ENCODE results near the gene GPC6. TPM values are rescaled to one million over a fixed set of nuclear protein-coding genes. Genes with fewer than 3 reads are reported as not detected.
A peak's percentile ranks its signal among the peaks of the same experiment; 100 is the strongest.

Gene GPC6
- total and polyA plus RNA-seq, 10 donors, result 0.22 to 9.3 (median 4.5) TPM

- intact Hi-C loops (cut with DNase I; ENCODE audit: low total_unique reads), result no loop called here
Observed at GRCh38 chr13:94313321-94313910, 1086.8 kb downstream of the GPC6 start.

GRCh38 chr13:94313926-94314325 lies 1087.3 kb downstream of the GPC6 start:
- intact Hi-C loops (cut with DNase I; ENCODE audit: low total_unique reads), result no loop called here

More at GRCh38 chr13:94313321-94313910, 1086.8 kb downstream of the GPC6 start:
- Histone ChIP-seq H3K27me3 (replicated peaks in 1 of 7) (no peaks in the 10 kb centered on the region), H3K36me3 (no peaks in the 10 kb centered on the region), H3K9me3 (no peaks in the 10 kb centered on the region), H3K27ac (peak overlapping the region in 3 of 8 donors; percentile 43 to 67 (median 65)), H3K4me1 (peaks cover 0 to 37% (median 13%) of the 10 kb centered on the region in 6 donors), H3K4me3 (no peak overlapping the region)
- WGBS, 5 donors, result 83 to 88% (median 87%) methylated on average over 3 of the region's 3 CpGs
- DNase-seq, result no peak
- TF ChIP-seq CTCF (IDR thresholded peaks at IDR 0.05 in 8 of 11, conservative IDR thresholded peaks at IDR 0.05 in 3 of 11), result no peak
- TF ChIP-seq POLR2AphosphoS5 (IDR thresholded peaks at IDR 0.05), result no peak
- no peak for TF ChIP-seq POLR2A (IDR thresholded peaks at IDR 0.05)

GRCh38 chr13:94315188-94315587 lies 1088.6 kb downstream of the GPC6 start:
- no peak for DNase-seq
- no peaks in the 10 kb centered on the region for H3K36me3 ChIP-seq
- WGBS, 5 donors, result 78 to 100% (median 88%) methylated on average over 1 of the region's 1 CpG
- peaks cover 0 to 37% (median 13%) of the 10 kb centered on the region in 6 donors for H3K4me1 ChIP-seq
- intact Hi-C loops (cut with DNase I; ENCODE audit: low total_unique reads), result no loop called here
- TF ChIP-seq CTCF (IDR thresholded peaks at IDR 0.05 in 8 of 11, conservative IDR thresholded peaks at IDR 0.05 in 3 of 11) (no peak), POLR2A (IDR thresholded peaks at IDR 0.05) (no peak), POLR2AphosphoS5 (IDR thresholded peaks at IDR 0.05) (no peak)
- no peak overlapping the region for H3K27ac ChIP-seq
- H3K4me3 ChIP-seq, result no peak overlapping the region
- H3K9me3 ChIP-seq, result no peaks in the 10 kb centered on the region
- no peaks in the 10 kb centered on the region for H3K27me3 ChIP-seq (replicated peaks in 1 of 7)

More at GRCh38 chr13:94313926-94314325, 1087.3 kb downstream of the GPC6 start:
- TF ChIP-seq POLR2A (IDR thresholded peaks at IDR 0.05) (no peak), POLR2AphosphoS5 (IDR thresholded peaks at IDR 0.05) (no peak), CTCF (IDR thresholded peaks at IDR 0.05 in 8 of 11, conservative IDR thresholded peaks at IDR 0.05 in 3 of 11) (no peak)
- Histone ChIP-seq H3K4me1 (peaks cover 0 to 37% (median 13%) of the 10 kb centered on the region in 6 donors), H3K36me3 (no peaks in the 10 kb centered on the region), H3K9me3 (no peaks in the 10 kb centered on the region), H3K27ac (no peak overlapping the region), H3K27me3 (replicated peaks in 1 of 7) (no peaks in the 10 kb centered on the region), H3K4me3 (no peak overlapping the region)
- 77 to 99% (median 87%) methylated on average over 3 of the region's 3 CpGs for WGBS, 5 donors
- DNase-seq, result no peak

GRCh38 chr13:94317063-94317491 lies 1090.5 kb downstream of the GPC6 start:
- 24 to 42% (median 37%) methylated on average over 2 of the region's 2 CpGs for WGBS, 5 donors
- TF ChIP-seq POLR2AphosphoS5 (IDR thresholded peaks at IDR 0.05), result no peak
- TF ChIP-seq CTCF (IDR thresholded peaks at IDR 0.05 in 8 of 11, conservative IDR thresholded peaks at IDR 0.05 in 3 of 11), result no peak
- no peak for TF ChIP-seq POLR2A (IDR thresholded peaks at IDR 0.05)
- Histone ChIP-seq H3K4me3 (no peak overlapping the region), H3K27ac (peak overlapping the region in 6 of 8 donors; percentile 3 to 54 (median 34)), H3K36me3 (no peaks in the 10 kb centered on the region), H3K9me3 (no peaks in the 10 kb centered on the region), H3K27me3 (replicated peaks in 1 of 7) (no peaks in the 10 kb centered on the region), H3K4me1 (peaks cover 0 to 23% (median 6%) of the 10 kb centered on the region in 6 donors)
- no peak for DNase-seq
- intact Hi-C loops (cut with DNase I; ENCODE audit: low total_unique reads), result no loop called here
